ENCODE data around the gene CA10. TPM values are rescaled to one million over a fixed set of nuclear protein-coding genes. Genes with fewer than 3 reads are reported as not detected.

Gene CA10
- polyA plus RNA-seq, 1 experiment = not detected

DNA sequence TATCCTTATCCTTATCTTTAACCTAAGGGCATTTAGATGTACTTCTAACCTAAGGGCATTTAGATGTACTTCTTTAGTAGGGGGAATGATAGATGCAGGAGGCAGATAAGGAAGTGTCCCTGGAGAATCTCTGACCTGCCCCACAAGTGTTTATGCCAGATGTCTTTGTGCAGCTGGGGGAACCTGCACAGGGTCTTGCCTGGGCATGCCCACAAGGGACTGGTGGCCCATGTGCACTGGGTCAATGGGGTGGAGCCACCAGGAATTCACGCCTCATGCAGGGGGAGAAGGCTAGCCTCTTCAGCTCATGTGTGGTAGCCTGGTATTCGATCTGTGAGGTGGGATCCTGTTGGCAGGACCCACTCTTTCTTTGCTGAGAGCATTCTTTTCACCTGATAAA, 38.0 kb downstream of the CA10 start:
- H3K27ac ChIP-seq (ENCODE audit: low read depth, low read length) = no peak overlapping the region
- TF ChIP-seq, protein P1, sequence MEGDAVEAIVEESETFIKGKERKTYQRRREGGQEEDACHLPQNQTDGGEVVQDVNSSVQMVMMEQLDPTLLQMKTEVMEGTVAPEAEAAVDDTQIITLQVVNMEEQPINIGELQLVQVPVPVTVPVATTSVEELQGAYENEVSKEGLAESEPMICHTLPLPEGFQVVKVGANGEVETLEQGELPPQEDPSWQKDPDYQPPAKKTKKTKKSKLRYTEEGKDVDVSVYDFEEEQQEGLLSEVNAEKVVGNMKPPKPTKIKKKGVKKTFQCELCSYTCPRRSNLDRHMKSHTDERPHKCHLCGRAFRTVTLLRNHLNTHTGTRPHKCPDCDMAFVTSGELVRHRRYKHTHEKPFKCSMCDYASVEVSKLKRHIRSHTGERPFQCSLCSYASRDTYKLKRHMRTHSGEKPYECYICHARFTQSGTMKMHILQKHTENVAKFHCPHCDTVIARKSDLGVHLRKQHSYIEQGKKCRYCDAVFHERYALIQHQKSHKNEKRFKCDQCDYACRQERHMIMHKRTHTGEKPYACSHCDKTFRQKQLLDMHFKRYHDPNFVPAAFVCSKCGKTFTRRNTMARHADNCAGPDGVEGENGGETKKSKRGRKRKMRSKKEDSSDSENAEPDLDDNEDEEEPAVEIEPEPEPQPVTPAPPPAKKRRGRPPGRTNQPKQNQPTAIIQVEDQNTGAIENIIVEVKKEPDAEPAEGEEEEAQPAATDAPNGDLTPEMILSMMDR (IDR thresholded peaks at IDR 0.05; ENCODE audit: low read depth, low read length) = no peak
- DNase-seq (ENCODE audit: low read depth, low spot score) = no peak
- no peaks in the 10 kb centered on the region for H3K27me3 ChIP-seq (ENCODE audit: control insufficient read depth, insufficient read depth, low read length)
- ChIA-PET CTCF (no interaction called here), POLR2A (no interaction called here)
- H3K4me3 ChIP-seq (ENCODE audit: low read depth, low read length) = no peak overlapping the region
- H3K9me3 ChIP-seq (ENCODE audit: control insufficient read depth, insufficient read depth, low read length) = peaks cover 20% of the 10 kb centered on the region

DNA sequence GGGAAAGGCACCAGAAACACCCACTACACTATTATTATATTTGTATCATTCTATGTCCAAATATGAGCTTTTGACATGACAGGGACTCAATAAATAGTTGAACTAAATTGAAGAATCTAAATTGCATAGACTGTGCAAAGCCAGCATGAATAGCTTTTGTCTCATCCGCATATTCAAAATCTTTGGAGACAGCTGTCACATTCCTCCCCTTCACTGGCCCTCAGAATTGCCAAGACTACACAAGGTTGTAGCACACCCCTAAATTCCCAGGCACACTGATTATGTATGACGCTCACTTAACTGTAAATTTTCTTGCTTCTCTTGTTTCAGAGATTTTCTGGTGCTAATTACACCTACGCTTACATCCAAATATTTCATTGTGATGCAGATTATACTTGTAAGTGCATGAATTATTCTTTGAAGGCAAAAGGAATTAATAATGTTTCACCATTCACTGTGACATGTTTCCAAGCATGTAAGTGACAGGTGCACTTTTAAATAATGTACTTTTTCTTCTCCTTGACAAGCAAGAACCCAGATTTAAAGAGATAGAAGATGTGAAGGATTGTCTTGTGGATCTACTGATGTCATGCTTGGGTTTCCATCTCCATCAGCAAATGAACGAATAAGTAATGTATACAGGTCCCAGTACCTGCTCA, 47.5 kb downstream of the CA10 start:
- Histone ChIP-seq H3K27me3 (ENCODE audit: control insufficient read depth, insufficient read depth, low read length) (no peaks in the 10 kb centered on the region), H3K4me3 (ENCODE audit: low read depth, low read length) (no peak overlapping the region), H3K27ac (ENCODE audit: low read depth, low read length) (no peak overlapping the region), H3K9me3 (ENCODE audit: control insufficient read depth, insufficient read depth, low read length) (peaks cover 16% of the 10 kb centered on the region)
- CTCF ChIA-PET = no interaction called here
- DNase-seq (ENCODE audit: low read depth, low spot score) = no peak
- TF ChIP-seq, protein P1 (IDR thresholded peaks at IDR 0.05; ENCODE audit: low read depth, low read length) = no peak
- POLR2A ChIA-PET = no interaction called here

DNA sequence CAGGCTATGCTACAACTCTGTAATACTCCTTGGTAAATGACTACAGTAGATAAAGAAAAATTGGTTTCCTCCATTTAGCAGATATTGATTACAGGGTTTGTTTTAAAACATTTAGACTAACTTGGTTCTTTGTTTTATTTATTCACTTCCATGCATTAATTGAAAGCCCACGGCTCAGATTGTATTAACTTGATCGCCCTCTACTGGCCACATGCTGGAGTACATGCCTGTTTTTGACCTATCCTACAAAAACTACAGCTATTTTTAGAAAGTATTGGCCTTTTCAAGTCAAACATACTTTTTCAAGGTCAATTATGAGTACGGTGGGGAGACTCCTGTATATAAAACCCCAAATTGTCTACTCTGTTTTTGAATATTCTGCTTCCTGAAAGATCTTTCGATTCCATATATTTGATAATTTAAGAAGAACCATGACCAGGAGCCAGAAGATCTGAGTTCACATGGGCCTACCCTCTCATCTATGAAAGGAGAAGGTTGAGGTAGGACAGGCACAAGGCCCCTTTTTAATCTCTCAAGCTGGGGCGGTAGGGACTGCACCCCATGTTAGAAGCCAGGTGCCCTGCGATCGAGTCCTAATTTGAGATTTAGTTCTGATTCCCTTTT, 51.8 kb downstream of the CA10 start:
- Histone ChIP-seq H3K4me3 (ENCODE audit: low read depth, low read length) (no peak overlapping the region), H3K27me3 (ENCODE audit: control insufficient read depth, insufficient read depth, low read length) (no peaks in the 10 kb centered on the region), H3K27ac (ENCODE audit: low read depth, low read length) (no peak overlapping the region), H3K9me3 (ENCODE audit: control insufficient read depth, insufficient read depth, low read length) (peaks cover 22% of the 10 kb centered on the region; the same call in 1 of the 2 replicates)
- CTCF ChIA-PET = interaction anchor here (0.6 kb wide), 1 partner anchor 807 kb away, joined by 3 read pairs; no protein-coding TSS in a partner anchor
- TF ChIP-seq, protein P1 (IDR thresholded peaks at IDR 0.05; ENCODE audit: low read depth, low read length) = peak; percentile 32; the same call in 1 of the 2 replicates
- no peak for DNase-seq (ENCODE audit: low read depth, low spot score)
- POLR2A ChIA-PET = no interaction called here

DNA sequence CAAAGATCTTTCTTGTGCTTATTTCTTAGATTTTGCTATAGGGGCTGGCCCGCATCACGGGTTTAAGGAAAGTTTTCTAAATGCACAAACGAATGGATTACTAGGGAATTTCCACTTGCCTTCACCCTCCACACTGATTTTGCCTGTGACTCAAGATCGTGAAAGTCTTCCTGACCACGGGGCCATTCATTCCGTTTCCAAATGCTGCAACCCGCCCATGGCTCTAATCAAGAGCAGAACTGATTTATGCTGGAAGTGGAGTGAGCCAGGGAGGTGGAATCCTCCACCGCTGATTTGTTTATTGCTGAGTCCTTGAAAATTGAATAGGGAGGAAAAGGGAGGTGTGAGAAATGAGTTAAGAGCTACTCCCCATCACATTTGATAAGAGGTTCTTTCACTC, 52.4 kb downstream of the CA10 start:
- H3K27me3 ChIP-seq (ENCODE audit: control insufficient read depth, insufficient read depth, low read length) = no peaks in the 10 kb centered on the region
- TF ChIP-seq, protein P1 (IDR thresholded peaks at IDR 0.05; ENCODE audit: low read depth, low read length) = no peak
- POLR2A ChIA-PET = no interaction called here
- CTCF ChIA-PET = interaction anchor here (0.6 kb wide), 1 partner anchor 342 kb away, joined by 4 read pairs; no protein-coding TSS in a partner anchor
- H3K27ac ChIP-seq (ENCODE audit: low read depth, low read length) = no peak overlapping the region
- peaks cover 22% of the 10 kb centered on the region; the same call in 1 of the 2 replicates for H3K9me3 ChIP-seq (ENCODE audit: control insufficient read depth, insufficient read depth, low read length)
- H3K4me3 ChIP-seq (ENCODE audit: low read depth, low read length) = no peak overlapping the region
- DNase-seq (ENCODE audit: low read depth, low spot score) = no peak

DNA sequence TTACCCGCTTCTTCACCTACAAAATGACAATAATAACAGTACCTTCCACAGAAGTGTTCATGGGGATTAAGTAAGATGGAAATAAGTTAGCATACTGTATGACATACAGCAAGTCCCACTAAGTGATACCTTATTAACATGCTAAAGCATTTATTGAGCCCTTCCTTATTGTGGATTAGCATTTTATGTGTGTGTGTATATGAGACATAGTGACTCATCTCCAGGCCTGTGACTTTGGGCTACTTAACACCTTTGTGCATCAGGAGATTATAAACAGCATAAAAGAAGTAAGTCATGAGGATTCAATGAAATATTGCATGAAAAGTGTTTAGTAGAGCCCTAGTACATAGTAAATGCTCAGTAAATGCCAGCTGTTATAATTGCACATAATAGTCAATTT, 52.9 kb downstream of the CA10 start:
- ChIA-PET POLR2A (no interaction called here), CTCF (interaction anchor here (0.6 kb wide), 1 partner anchor 341 kb away, joined by 4 read pairs; no protein-coding TSS in a partner anchor)
- peaks cover 21% of the 10 kb centered on the region; the same call in 1 of the 2 replicates for H3K9me3 ChIP-seq (ENCODE audit: control insufficient read depth, insufficient read depth, low read length)
- TF ChIP-seq, protein P1 (IDR thresholded peaks at IDR 0.05; ENCODE audit: low read depth, low read length) = no peak
- H3K4me3 ChIP-seq (ENCODE audit: low read depth, low read length) = no peak overlapping the region
- H3K27me3 ChIP-seq (ENCODE audit: control insufficient read depth, insufficient read depth, low read length) = no peaks in the 10 kb centered on the region
- no peak overlapping the region for H3K27ac ChIP-seq (ENCODE audit: low read depth, low read length)
- no peak for DNase-seq (ENCODE audit: low read depth, low spot score)
